CD8-positive, alpha-beta memory T cell (primary cell): ENCODE results near the gene ST6GALNAC1. TPM values are rescaled to one million over a fixed set of nuclear protein-coding genes. Genes with fewer than 3 reads are reported as not detected.

Source experiments
- CTCF ChIA-PET: fragments of 350-600 bp; sonication (Branson Sonifier 250); formaldehyde crosslinking; loops from one replicate; lab custom pipeline; 2021; ENCODE audit warnings: antibody characterized with exemption; lab: Charles Lee
- POLR2A ChIA-PET: fragments of 350-600 bp; sonication (Branson Sonifier 250); formaldehyde crosslinking; loops from one replicate; lab custom pipeline; 2021; ENCODE audit warnings: antibody characterized with exemption; lab: Charles Lee
- DNase-seq, 5 donors: peaks; one replicate each; pipeline versions ENCODE4 v3.0.0 to v3.0.0-alpha.2; 2020 to 2022; ENCODE audit warnings: mixed read lengths in 1 of 5
- H3K27ac ChIP-seq: one replicate; pipeline ENCODE4 v1.7.0; 2013; ENCODE audit warnings: low read depth, mild to moderate bottlenecking, low read length, moderate library complexity
- H3K27me3 ChIP-seq: 2 replicates; pipeline ENCODE4 v1.7.0; 2013; ENCODE audit warnings: low read length, mild to moderate bottlenecking; ENCODE audit not compliant: insufficient read depth, poor library complexity, severe bottlenecking
- H3K36me3 ChIP-seq: 2 replicates; pipeline ENCODE4 v1.7.0; 2013; ENCODE audit warnings: mild to moderate bottlenecking, low read length, moderate library complexity; ENCODE audit not compliant: insufficient read depth
- H3K4me1 ChIP-seq: 2 replicates; pipeline ENCODE4 v1.7.0; 2013; ENCODE audit warnings: mild to moderate bottlenecking, low read length, moderate library complexity; ENCODE audit not compliant: insufficient read depth
- H3K4me3 ChIP-seq: 2 replicates; pipeline ENCODE4 v1.7.0; 2013; ENCODE audit warnings: mild to moderate bottlenecking, low read length
- H3K9me3 ChIP-seq: 2 replicates; pipeline ENCODE4 v1.7.0; 2013; ENCODE audit warnings: mild to moderate bottlenecking, low read length
- H3K27ac Mint-ChIP-seq, 8 donors: one replicate each; pipeline ENCODE4 v1.8.0; 2020 to 2021; ENCODE audit warnings: mixed read lengths in 8 of 8, mild to moderate bottlenecking in 6 of 8, inconsistent platforms in 3 of 8, moderate library complexity in 3 of 8
- H3K27me3 Mint-ChIP-seq, 2 donors: one replicate each; pipeline ENCODE4 v1.8.0; 2020 to 2021; ENCODE audit warnings: mixed read lengths in 2 of 2, mild to moderate bottlenecking in 1 of 2, moderate library complexity in 1 of 2
- H3K36me3 Mint-ChIP-seq, 3 donors: one replicate each; pipeline ENCODE4 v1.8.0; 2020 to 2021; ENCODE audit warnings: mixed read lengths in 3 of 3, inconsistent platforms in 1 of 3, mild to moderate bottlenecking in 1 of 3
- H3K4me1 Mint-ChIP-seq, 3 donors: one replicate each; pipeline ENCODE4 v1.8.0; 2020 to 2021; ENCODE audit warnings: mixed read lengths in 3 of 3, inconsistent platforms in 1 of 3, mild to moderate bottlenecking in 1 of 3
- H3K4me3 Mint-ChIP-seq, 7 donors: one replicate each; pipeline ENCODE4 v1.8.0; 2020 to 2021; ENCODE audit warnings: mixed read lengths in 7 of 7, mild to moderate bottlenecking in 6 of 7, moderate library complexity in 4 of 7, inconsistent platforms in 2 of 7
- H3K9me3 Mint-ChIP-seq, 5 donors: one replicate each; pipeline ENCODE4 v1.8.0; 2020 to 2022; ENCODE audit warnings: mixed read lengths in 5 of 5, mild to moderate bottlenecking in 3 of 5, moderate library complexity in 2 of 5, inconsistent platforms in 1 of 5
- polyA plus RNA-seq: library from polyadenylated mRNA; unstranded; fragments of 300-500 nt; fragmentation: Illumina TruSeq; gene quantifications from one replicate; pipeline ENCODE4 v1.2.3, GENCODE V29; 2021
- total RNA-seq, 2 experiments: library from RNA; stranded (reverse); gene quantifications; one replicate each; pipeline ENCODE4 v1.2.3, GENCODE V29; 2021

ST6GALNAC1 gene
- total and polyA plus RNA-seq, 3 experiments from 2014 or later = 0.28 to 0.46 TPM; not detected in 1

- peak overlapping the region in 1 of 7 donors; percentile 33 for H3K4me3 Mint-ChIP-seq
- Histone ChIP-seq H3K27me3 (peaks cover 16% of the 10 kb centered on the region), H3K4me3 (no peak overlapping the region), H3K27ac (no peak overlapping the region), H3K9me3 (no peaks in the 10 kb centered on the region), H3K4me1 (peaks cover 10% of the 10 kb centered on the region), H3K36me3 (no peaks in the 10 kb centered on the region)
- ChIA-PET POLR2A (interaction anchor here (0.6 kb wide), 1 partner anchor 810 kb away, joined by 4 read pairs; no protein-coding TSS in a partner anchor), CTCF (no interaction called here)
- no peak for DNase-seq
- no peaks in the 10 kb centered on the region for H3K36me3 Mint-ChIP-seq
- peaks cover 0 to 24% (median 9%) of the 10 kb centered on the region in 3 donors for H3K4me1 Mint-ChIP-seq
- H3K27ac Mint-ChIP-seq = no peak overlapping the region
- no peaks in the 10 kb centered on the region for H3K9me3 Mint-ChIP-seq
- peaks cover 22 to 26% of the 10 kb centered on the region in 2 donors for H3K27me3 Mint-ChIP-seq
Observed at GRCh38 chr17:76582660-76583059, 60.9 kb downstream of the ST6GALNAC1 start.

GRCh38 chr17:76581515-76581914 lies 62.0 kb downstream of the ST6GALNAC1 start:
- Histone ChIP-seq H3K9me3 (no peaks in the 10 kb centered on the region), H3K27ac (no peak overlapping the region), H3K4me3 (no peak overlapping the region), H3K27me3 (peaks cover 13% of the 10 kb centered on the region), H3K4me1 (peaks cover 4% of the 10 kb centered on the region), H3K36me3 (no peaks in the 10 kb centered on the region)
- Mint-ChIP-seq H3K36me3 (no peaks in the 10 kb centered on the region), H3K4me1 (peaks cover 0 to 14% (median 5%) of the 10 kb centered on the region in 3 donors), H3K27ac (peak overlapping the region in 1 of 8 donors; percentile 54), H3K9me3 (no peaks in the 10 kb centered on the region), H3K4me3 (no peak overlapping the region), H3K27me3 (peaks cover 11 to 15% of the 10 kb centered on the region in 2 donors)
- CTCF ChIA-PET = interaction anchor here (1.5 kb wide), 1 partner anchor 42 kb away, joined by 3 read pairs; no protein-coding TSS in a partner anchor
- POLR2A ChIA-PET = interaction anchor here (0.6 kb wide), 1 partner anchor 10 kb away, joined by 3 read pairs; no protein-coding TSS in a partner anchor
- DNase-seq = no peak

GRCh38 chr17:76579281-76579680 lies 64.3 kb downstream of the ST6GALNAC1 start:
- no peak overlapping the region for H3K27ac ChIP-seq
- no peak for DNase-seq
- H3K4me3 Mint-ChIP-seq = no peak overlapping the region
- peaks cover 0 to 3% (median 0%) of the 10 kb centered on the region in 3 donors for H3K4me1 Mint-ChIP-seq
- H3K4me3 ChIP-seq = no peak overlapping the region
- no peaks in the 10 kb centered on the region for H3K4me1 ChIP-seq
- ChIA-PET POLR2A (no interaction called here), CTCF (no interaction called here)
- H3K36me3 ChIP-seq = no peaks in the 10 kb centered on the region
- H3K9me3 Mint-ChIP-seq = no peaks in the 10 kb centered on the region
- H3K27me3 Mint-ChIP-seq = peaks cover 7 to 8% of the 10 kb centered on the region in 2 donors
- H3K27ac Mint-ChIP-seq = peak overlapping the region in 1 of 8 donors; percentile 47
- peaks cover 2% of the 10 kb centered on the region for H3K27me3 ChIP-seq
- no peaks in the 10 kb centered on the region for H3K36me3 Mint-ChIP-seq
- no peaks in the 10 kb centered on the region for H3K9me3 ChIP-seq

- no peaks in the 10 kb centered on the region for H3K36me3 ChIP-seq
- H3K27me3 ChIP-seq = no peaks in the 10 kb centered on the region
- no peak for DNase-seq
- no peaks in the 10 kb centered on the region for H3K9me3 Mint-ChIP-seq
- peaks cover 2 to 3% of the 10 kb centered on the region in 2 donors for H3K27me3 Mint-ChIP-seq
- no peaks in the 10 kb centered on the region for H3K9me3 ChIP-seq
- CTCF ChIA-PET = no interaction called here
- POLR2A ChIA-PET = interaction anchor here (0.7 kb wide), 1 partner anchor 28 kb away, joined by 3 read pairs; no protein-coding TSS in a partner anchor
- no peaks in the 10 kb centered on the region for H3K4me1 ChIP-seq
- no peak overlapping the region for H3K27ac ChIP-seq
- no peaks in the 10 kb centered on the region for H3K36me3 Mint-ChIP-seq
- no peak overlapping the region for H3K4me3 Mint-ChIP-seq
- no peak overlapping the region for H3K4me3 ChIP-seq
- H3K27ac Mint-ChIP-seq = peak overlapping the region in 2 of 8 donors; percentile 14 to 23
- no peaks in the 10 kb centered on the region for H3K4me1 Mint-ChIP-seq
Observed at GRCh38 chr17:76578376-76578775, 65.2 kb downstream of the ST6GALNAC1 start.

- no peaks in the 10 kb centered on the region for H3K36me3 ChIP-seq
- DNase-seq = no peak
- peak overlapping the region in 2 of 8 donors; percentile 23 to 70 for H3K27ac Mint-ChIP-seq
- no peaks in the 10 kb centered on the region for H3K4me1 ChIP-seq
- no peak overlapping the region for H3K27ac ChIP-seq
- no peaks in the 10 kb centered on the region for H3K9me3 Mint-ChIP-seq
- peaks cover 0 to 3% of the 10 kb centered on the region in 2 donors for H3K27me3 Mint-ChIP-seq
- no peak overlapping the region for H3K4me3 Mint-ChIP-seq
- H3K4me1 Mint-ChIP-seq = no peaks in the 10 kb centered on the region
- no peaks in the 10 kb centered on the region for H3K36me3 Mint-ChIP-seq
- no peak overlapping the region for H3K4me3 ChIP-seq
- no peaks in the 10 kb centered on the region for H3K27me3 ChIP-seq
- CTCF ChIA-PET = no interaction called here
- no peaks in the 10 kb centered on the region for H3K9me3 ChIP-seq
- POLR2A ChIA-PET = interaction anchor here (0.7 kb wide), 1 partner anchor 27 kb away, joined by 3 read pairs; no protein-coding TSS in a partner anchor
Observed at GRCh38 chr17:76577876-76578275, 65.7 kb downstream of the ST6GALNAC1 start.

GRCh38 chr17:76576189-76576588 lies 67.4 kb downstream of the ST6GALNAC1 start:
- H3K9me3 ChIP-seq = no peaks in the 10 kb centered on the region
- Mint-ChIP-seq H3K27ac (no peak overlapping the region), H3K27me3 (no peaks in the 10 kb centered on the region), H3K4me3 (no peak overlapping the region), H3K9me3 (no peaks in the 10 kb centered on the region), H3K36me3 (no peaks in the 10 kb centered on the region), H3K4me1 (no peaks in the 10 kb centered on the region)
- ChIA-PET CTCF (interaction anchor here (1.3 to 3.0 kb wide), 2 partner anchors 18 to 53 kb away, joined by 3 to 7 read pairs; no protein-coding TSS in a partner anchor), POLR2A (no interaction called here)
- H3K27ac ChIP-seq = no peak overlapping the region
- no peak overlapping the region for H3K4me3 ChIP-seq
- H3K27me3 ChIP-seq = no peaks in the 10 kb centered on the region
- no peak for DNase-seq
- H3K36me3 ChIP-seq = no peaks in the 10 kb centered on the region
- no peaks in the 10 kb centered on the region for H3K4me1 ChIP-seq

GRCh38 chr17:76575570-76575969 lies 68.0 kb downstream of the ST6GALNAC1 start:
- Mint-ChIP-seq H3K36me3 (no peaks in the 10 kb centered on the region), H3K27ac (no peak overlapping the region), H3K9me3 (no peaks in the 10 kb centered on the region)

More at GRCh38 chr17:76575570-76575969, 68.0 kb downstream of the ST6GALNAC1 start:
- Mint-ChIP-seq H3K27me3 (no peaks in the 10 kb centered on the region), H3K4me1 (no peaks in the 10 kb centered on the region), H3K4me3 (no peak overlapping the region)
- no peak overlapping the region for H3K27ac ChIP-seq
- no peaks in the 10 kb centered on the region for H3K9me3 ChIP-seq
- ChIA-PET POLR2A (no interaction called here), CTCF (interaction anchor here (0.9 to 3.0 kb wide), 3 partner anchors 17 to 106 kb away, joined by 3 to 7 read pairs (median 3); no protein-coding TSS in a partner anchor)
- no peak overlapping the region for H3K4me3 ChIP-seq
- no peaks in the 10 kb centered on the region for H3K36me3 ChIP-seq
- H3K27me3 ChIP-seq = no peaks in the 10 kb centered on the region
- H3K4me1 ChIP-seq = no peaks in the 10 kb centered on the region
- DNase-seq = no peak
